WI38 (cell line): ENCODE results near the gene OR4E1.

ENCODE experiments used
- H3K4me3 ChIP-seq: 2 replicates; pipeline ENCODE4 v1.5.1; 2011; ENCODE audit warnings: low read depth, mild to moderate bottlenecking, control low read depth, low read length
- CTCF ChIP-seq: IDR thresholded peaks from 2 replicates; pipeline ENCODE4 v1.5.1; 2012; ENCODE audit warnings: low read depth, mild to moderate bottlenecking, control low read depth, low read length

OR4E1 gene

GRCh38 chr14:21626491-21627230 is 47.0 kb downstream of the OR4E1 start:
- no peak for TF ChIP-seq CTCF
- no peak overlapping the region for H3K4me3 ChIP-seq
